Body of pancreas (tissue), 4 donors: ENCODE measurements around the gene PARP1.

Source experiments
- CTCF ChIP-seq, 7 experiments: fragments of 450-650 bp in 4 of 7; fragments of 200-600 bp in 3 of 7; sonication (generic) in 3 of 7; IDR thresholded peaks; one replicate each; pipeline ENCODE4 v1.5.1; 2016 to 2019; ENCODE audit warnings: antibody characterized with exemption in 7 of 7
- POLR2A ChIP-seq, 3 donors: fragments of 450-650 bp; IDR thresholded peaks; one replicate each; pipeline ENCODE4 v1.6.1; 2016; ENCODE audit warnings: antibody characterized with exemption in 3 of 3, mild to moderate bottlenecking in 2 of 3

GRCh38 chr1:226364514-226364899 is 43.4 kb downstream of the PARP1 start:
- TF ChIP-seq CTCF (IDR thresholded peaks at IDR 0.05) (no peak), POLR2A (IDR thresholded peaks at IDR 0.05) (no peak)
